ENCODE results near the gene SMARCA5. TPM values are rescaled to one million over a fixed set of nuclear protein-coding genes. Genes with fewer than 3 reads are reported as not detected.

SMARCA5 gene
- total RNA-seq, 4 donors from 2014 or later = 12.3 to 44.1 (median 29.8) TPM

- 60 to 63% methylated on average over 4 of the region's 4 CpGs for WGBS, 2 donors (ENCODE audit: low coverage in 1 of 2)
- intact Hi-C loops (cut with DNase I; ENCODE audit: low total_unique reads) (no loop called here), in situ Hi-C loops (cut with MboI; ENCODE audit: low pct_ligation_motif_present in 1 of 4, low pct_unique_long_range_greater_than_20kb in 1 of 4, low sequenced_read_pairs in 3 of 4) (no loop called here)
- no peak overlapping the region for H3K27ac ChIP-seq
- DNase-seq = no peak
- peaks cover 0 to 12% (median 5%) of the 10 kb centered on the region in 4 donors for H3K4me1 ChIP-seq
- peaks cover 0 to 41% (median 14%) of the 10 kb centered on the region in 4 donors for H3K36me3 ChIP-seq
- no peaks in the 10 kb centered on the region for H3K27me3 ChIP-seq
- no peak for TF ChIP-seq CTCF (IDR thresholded peaks at IDR 0.05)
- no peak for TF ChIP-seq EP300 (IDR thresholded peaks at IDR 0.05; ENCODE audit: low read depth)
- no peak for TF ChIP-seq POLR2A (IDR thresholded peaks at IDR 0.05)
- no peak for TF ChIP-seq POLR2AphosphoS5 (IDR thresholded peaks at IDR 0.05)
- no peak overlapping the region for H3K4me3 ChIP-seq
- H3K9me3 ChIP-seq = no peaks in the 10 kb centered on the region
These were observed 41.5 kb downstream of the SMARCA5 start for GRCh38 chr4:143554728-143555597.

- no peak for DNase-seq
- no peak overlapping the region for H3K27ac ChIP-seq
- H3K4me3 ChIP-seq = no peak overlapping the region
- WGBS, 2 donors (ENCODE audit: low coverage in 1 of 2) = 80 to 86% methylated on average over 3 to 5 of the region's 5 CpGs
- no peaks in the 10 kb centered on the region for H3K27me3 ChIP-seq
- TF ChIP-seq EP300 (IDR thresholded peaks at IDR 0.05; ENCODE audit: low read depth) (no peak), CTCF (IDR thresholded peaks at IDR 0.05) (no peak), POLR2AphosphoS5 (IDR thresholded peaks at IDR 0.05) (no peak), POLR2A (IDR thresholded peaks at IDR 0.05) (no peak)
- in situ Hi-C loops (cut with MboI; ENCODE audit: low pct_ligation_motif_present in 1 of 4, low pct_unique_long_range_greater_than_20kb in 1 of 4, low sequenced_read_pairs in 3 of 4) (no loop called here), intact Hi-C loops (cut with DNase I; ENCODE audit: low total_unique reads) (no loop called here)
- no peaks in the 10 kb centered on the region for H3K9me3 ChIP-seq
- peaks cover 0 to 34% (median 10%) of the 10 kb centered on the region in 4 donors for H3K36me3 ChIP-seq
- H3K4me1 ChIP-seq = peaks cover 0 to 12% (median 5%) of the 10 kb centered on the region in 4 donors
These were observed 42.2 kb downstream of the SMARCA5 start for GRCh38 chr4:143555676-143556075.

- peaks cover 0 to 8% (median 2%) of the 10 kb centered on the region in 4 donors for H3K36me3 ChIP-seq
- intact Hi-C loops (cut with DNase I; ENCODE audit: low total_unique reads) = no loop called here
- H3K27ac ChIP-seq = peak overlapping the region in 1 of 4 donors; percentile 32
- WGBS, 2 donors (ENCODE audit: low coverage in 1 of 2) = 80 to 91% methylated on average over 1 to 2 of the region's 2 CpGs
- H3K27me3 ChIP-seq = no peaks in the 10 kb centered on the region
- no peak overlapping the region for H3K4me3 ChIP-seq
- no peaks in the 10 kb centered on the region for H3K9me3 ChIP-seq
- TF ChIP-seq CTCF (IDR thresholded peaks at IDR 0.05) = no peak
- TF ChIP-seq EP300 (IDR thresholded peaks at IDR 0.05; ENCODE audit: low read depth) = no peak
- no peak for TF ChIP-seq POLR2A (IDR thresholded peaks at IDR 0.05)
- TF ChIP-seq POLR2AphosphoS5 (IDR thresholded peaks at IDR 0.05) = no peak
- in situ Hi-C loops (cut with MboI; ENCODE audit: low pct_ligation_motif_present in 1 of 4, low pct_unique_long_range_greater_than_20kb in 1 of 4, low sequenced_read_pairs in 3 of 4) = no loop called here
- DNase-seq = no peak
- H3K4me1 ChIP-seq = peaks cover 0 to 12% (median 5%) of the 10 kb centered on the region in 4 donors
These were observed 44.8 kb downstream of the SMARCA5 start for GRCh38 chr4:143558286-143558685.

GRCh38 chr4:143558823-143559756, 45.6 kb downstream of the SMARCA5 start:
- in situ Hi-C loops (cut with MboI; ENCODE audit: low pct_ligation_motif_present in 1 of 4, low pct_unique_long_range_greater_than_20kb in 1 of 4, low sequenced_read_pairs in 3 of 4) (no loop called here), intact Hi-C loops (cut with DNase I; ENCODE audit: low total_unique reads) (no loop called here)
- Histone ChIP-seq H3K4me3 (peak overlapping the region; percentile 11 to 63 (median 50)), H3K36me3 (peaks cover 0 to 5% (median 0%) of the 10 kb centered on the region in 4 donors), H3K27me3 (no peaks in the 10 kb centered on the region), H3K9me3 (no peaks in the 10 kb centered on the region), H3K27ac (peak overlapping the region; percentile 32 to 69 (median 51)), H3K4me1 (peaks cover 0 to 12% (median 5%) of the 10 kb centered on the region in 4 donors)
- peak; percentile 79 for DNase-seq
- TF ChIP-seq POLR2A (IDR thresholded peaks at IDR 0.05) (peak; percentile 17), EP300 (IDR thresholded peaks at IDR 0.05; ENCODE audit: low read depth) (no peak), CTCF (IDR thresholded peaks at IDR 0.05) (peak in 4 of 5 experiments; percentile 30 to 44 (median 37)), POLR2AphosphoS5 (IDR thresholded peaks at IDR 0.05) (peak in 1 of 3 donors; percentile 11)
- WGBS, 2 donors (ENCODE audit: low coverage in 1 of 2) = 3 to 4% methylated on average over 11 to 42 of the region's 57 CpGs
